Kidney epithelial cell (primary cell): ENCODE results near the gene STX2. TPM values are rescaled to one million over a fixed set of nuclear protein-coding genes. Genes with fewer than 3 reads are reported as not detected.

Experiments
- DNase-seq: peaks from one replicate; pipeline ENCODE4 v3.0.0-alpha.2; 2010; ENCODE audit warnings: low read depth
- H3K27me3 ChIP-seq: 2 replicates; pipeline ENCODE4 v1.6.0; 2011; ENCODE audit warnings: low read length; ENCODE audit not compliant: control insufficient read depth, insufficient read depth
- H3K36me3 ChIP-seq: 2 replicates; pipeline ENCODE4 v1.5.1; 2011; ENCODE audit warnings: low read length; ENCODE audit not compliant: control insufficient read depth, insufficient read depth
- H3K4me3 ChIP-seq: 2 replicates; pipeline ENCODE4 v1.5.1; 2011; ENCODE audit warnings: low read depth, mild to moderate bottlenecking, control low read depth, low read length
- CTCF ChIP-seq: IDR thresholded peaks from 2 replicates; pipeline ENCODE4 v1.5.1; 2011; ENCODE audit warnings: mild to moderate bottlenecking, moderate library complexity, low read length, control low read depth, inconsistent platforms; ENCODE audit not compliant: insufficient read depth, poor library complexity, severe bottlenecking
- total RNA-seq: library from RNA; depleted of rRNA; stranded (reverse); fragments of >200 nt; gene quantifications from 2 replicates; pipeline ENCODE4 v1.2.3, GENCODE V29; 2015

Gene STX2
- total RNA-seq, 1 donor from 2014 or later, result 24.4 TPM

- no peak for TF ChIP-seq CTCF
- Histone ChIP-seq H3K27me3 (no peaks in the 10 kb centered on the region), H3K4me3 (no peak overlapping the region), H3K36me3 (no peaks in the 10 kb centered on the region)
- no peak for DNase-seq
Observed at GRCh38 chr12:130831246-130831645, 7.8 kb downstream of the STX2 start.

GRCh38 chr12:130830246-130830551 is 8.9 kb downstream of the STX2 start:
- Histone ChIP-seq H3K4me3 (no peak overlapping the region), H3K36me3 (no peaks in the 10 kb centered on the region), H3K27me3 (no peaks in the 10 kb centered on the region)
- TF ChIP-seq CTCF, result no peak
- no peak for DNase-seq

DNA sequence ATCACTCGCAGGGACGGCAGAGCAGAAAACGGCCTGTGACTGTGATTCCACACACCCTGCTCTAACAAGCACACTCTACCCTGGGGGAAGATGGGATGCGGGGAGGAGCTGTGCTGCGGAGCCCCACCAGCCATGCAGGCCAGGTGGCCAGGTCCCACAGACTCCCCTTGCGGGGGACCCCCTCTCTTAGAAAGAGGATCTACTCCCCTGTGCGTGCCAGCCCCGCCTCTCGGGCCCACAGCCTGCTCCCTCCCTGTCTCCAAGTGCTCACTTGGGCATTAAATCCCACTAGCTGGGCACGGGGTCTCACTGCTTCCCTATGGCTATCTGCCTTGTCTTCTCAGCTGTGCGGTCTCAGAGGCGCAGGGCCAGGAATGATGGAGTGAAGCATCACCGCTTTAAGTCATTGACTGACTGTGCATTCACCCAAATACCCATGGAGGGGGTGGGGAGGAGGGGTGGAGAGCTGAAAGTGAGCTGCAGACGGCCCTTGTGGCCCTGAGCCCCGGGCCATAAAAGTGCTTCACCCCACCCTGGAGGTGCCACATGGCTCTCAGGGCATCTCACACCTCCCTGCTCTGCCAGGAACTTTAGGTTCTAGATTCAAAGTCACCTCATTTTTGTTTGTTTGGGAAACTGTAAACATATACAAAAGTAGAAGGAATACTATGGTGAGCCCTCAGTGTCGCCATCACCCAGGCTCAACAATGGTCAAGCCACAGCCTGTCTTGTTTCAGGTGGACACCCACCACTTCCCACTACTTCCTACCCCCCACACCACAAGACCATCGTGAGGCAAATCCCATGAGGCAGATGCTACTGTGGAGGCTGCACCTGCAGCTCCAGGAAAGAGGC is 9.4 kb downstream of the STX2 start:
- TF ChIP-seq CTCF, result no peak
- H3K27me3 ChIP-seq, result no peaks in the 10 kb centered on the region
- H3K4me3 ChIP-seq, result no peak overlapping the region
- no peaks in the 10 kb centered on the region for H3K36me3 ChIP-seq
- no peak for DNase-seq

GRCh38 chr12:130828895-130829294 is 10.2 kb downstream of the STX2 start:
- H3K36me3 ChIP-seq, result no peaks in the 10 kb centered on the region
- TF ChIP-seq CTCF, result no peak
- no peak overlapping the region for H3K4me3 ChIP-seq
- no peak for DNase-seq
- H3K27me3 ChIP-seq, result no peaks in the 10 kb centered on the region

- peaks cover 2% of the 10 kb centered on the region for H3K36me3 ChIP-seq
Observed at GRCh38 chr12:130827432-130827831, 11.6 kb downstream of the STX2 start.

More at GRCh38 chr12:130827432-130827831, 11.6 kb downstream of the STX2 start:
- H3K27me3 ChIP-seq, result no peaks in the 10 kb centered on the region
- no peak overlapping the region for H3K4me3 ChIP-seq
- DNase-seq, result no peak
- no peak for TF ChIP-seq CTCF
